Iris pigment epithelial cell (primary cell): ENCODE data around the gene EML6.

Experiments
- DNase-seq: peaks from one replicate; pipeline ENCODE4 v3.0.0-alpha.2; 2011; ENCODE audit warnings: low read depth

EML6 gene

GRCh38 chr2:54879598-54880332 is 156.3 kb downstream of the EML6 start:
- DNase-seq = no peak

DNA sequence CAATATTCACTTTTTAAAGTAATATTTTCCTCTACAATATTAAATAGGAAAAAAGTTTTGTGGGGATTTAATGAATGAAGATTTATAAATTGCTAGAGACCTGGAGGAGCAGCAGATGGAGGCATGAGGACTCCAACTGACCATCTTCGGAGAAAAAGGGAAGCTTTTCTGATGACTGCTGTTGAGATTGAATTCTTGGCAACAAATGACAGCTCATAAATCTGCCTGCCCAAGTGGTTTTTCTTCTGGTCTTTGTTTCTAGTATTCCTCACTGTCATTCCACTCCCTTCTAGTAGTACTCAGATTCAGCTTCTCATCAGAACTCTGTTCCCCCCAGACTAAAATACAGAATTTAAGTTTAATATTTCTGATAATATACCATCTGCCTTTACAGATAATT is 157.0 kb downstream of the EML6 start:
- DNase-seq = no peak

DNA sequence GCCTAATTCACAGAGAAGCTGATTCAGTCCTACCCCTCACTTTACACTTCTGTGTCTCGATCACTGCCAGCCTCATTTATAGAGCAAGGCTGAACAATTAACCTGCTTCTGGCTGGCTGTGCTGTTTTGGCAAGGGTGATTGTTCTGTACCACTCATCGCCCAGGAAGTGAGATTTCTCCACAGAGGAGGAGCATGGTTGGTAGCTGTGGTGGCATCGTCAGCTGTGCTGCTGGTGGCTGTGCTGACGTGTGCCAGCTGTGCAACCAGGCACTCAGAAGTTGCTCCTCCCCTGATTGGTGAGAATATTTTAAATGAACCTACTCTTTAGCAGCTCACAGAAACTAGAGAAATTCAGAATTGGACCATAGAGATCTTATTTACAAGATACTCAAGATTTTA is 158.3 kb downstream of the EML6 start:
- no peak for DNase-seq

DNA sequence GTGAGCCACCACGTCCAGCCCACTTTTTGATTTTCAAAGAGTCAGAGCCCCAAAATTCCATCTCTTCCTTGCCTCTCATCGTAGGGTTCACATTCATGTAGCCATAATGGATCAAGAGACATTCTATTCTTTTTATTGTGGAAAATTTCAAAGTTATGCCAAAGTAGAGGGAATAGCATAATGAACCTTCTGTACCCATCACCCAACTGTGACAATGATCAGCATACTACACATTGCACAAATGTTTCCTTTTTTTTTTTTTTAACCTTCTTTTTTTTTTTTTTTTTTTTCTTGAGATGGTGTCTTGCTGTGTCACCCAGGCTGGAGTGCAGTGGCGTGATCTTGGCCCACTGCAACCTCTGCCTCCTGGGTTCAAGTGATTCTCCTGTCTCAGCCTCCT is 162.4 kb downstream of the EML6 start:
- no peak for DNase-seq

DNA sequence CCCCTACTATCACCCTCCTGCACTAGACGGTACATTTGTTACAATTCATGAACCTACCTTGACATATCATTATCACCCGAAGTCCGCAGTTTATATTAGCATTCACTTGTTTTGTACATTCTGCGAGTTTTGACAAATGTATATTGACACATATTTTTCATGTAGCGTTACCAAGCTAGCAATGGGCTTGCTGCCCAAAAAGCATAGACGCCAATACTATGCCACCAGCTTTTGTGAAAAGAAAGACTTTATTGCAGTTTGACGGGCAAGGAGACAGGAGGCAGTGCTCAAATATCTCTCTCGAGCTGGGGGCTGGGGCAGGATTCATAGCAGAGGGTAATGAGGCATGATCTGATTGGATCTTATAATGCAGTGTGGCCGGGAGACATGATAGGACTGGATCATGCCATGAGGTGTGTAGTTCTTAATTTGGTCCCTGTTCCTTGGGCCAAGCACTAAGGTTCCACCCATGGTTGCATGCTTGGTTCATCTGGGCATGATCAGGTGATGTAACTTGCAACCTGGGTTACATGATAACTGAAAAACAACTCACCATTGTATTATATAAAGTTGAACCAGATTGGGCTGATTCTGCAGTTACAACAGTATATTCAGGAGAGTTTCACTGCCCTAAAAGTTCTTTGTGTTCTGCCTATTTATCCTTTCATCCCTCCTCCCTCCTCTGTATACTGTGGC is 164.5 kb downstream of the EML6 start:
- DNase-seq = no peak

- DNase-seq = no peak
Measured at GRCh38 chr2:54889053-54889452, 165.6 kb downstream of the EML6 start.

DNA sequence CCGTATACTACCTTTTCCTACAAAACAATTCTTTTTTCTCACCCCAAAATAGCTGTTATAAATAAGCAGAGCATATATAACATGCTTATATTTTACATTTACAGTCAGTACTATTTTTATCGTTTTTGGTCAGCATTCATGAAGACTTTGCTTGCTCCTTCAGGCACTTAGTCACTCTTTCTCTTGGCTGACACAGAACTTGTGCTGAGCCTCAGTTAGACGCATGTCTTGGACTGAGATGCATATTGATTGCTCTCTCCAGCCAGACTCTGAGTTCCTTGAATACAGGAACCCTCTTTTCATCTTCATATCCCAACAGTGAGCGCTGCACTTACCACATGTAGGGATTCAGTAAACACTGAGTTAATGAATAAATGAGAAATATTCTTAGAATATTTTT is 168.4 kb downstream of the EML6 start:
- DNase-seq = no peak

- no peak for DNase-seq
Measured at GRCh38 chr2:54894467-54894866, 171.0 kb downstream of the EML6 start.

DNA sequence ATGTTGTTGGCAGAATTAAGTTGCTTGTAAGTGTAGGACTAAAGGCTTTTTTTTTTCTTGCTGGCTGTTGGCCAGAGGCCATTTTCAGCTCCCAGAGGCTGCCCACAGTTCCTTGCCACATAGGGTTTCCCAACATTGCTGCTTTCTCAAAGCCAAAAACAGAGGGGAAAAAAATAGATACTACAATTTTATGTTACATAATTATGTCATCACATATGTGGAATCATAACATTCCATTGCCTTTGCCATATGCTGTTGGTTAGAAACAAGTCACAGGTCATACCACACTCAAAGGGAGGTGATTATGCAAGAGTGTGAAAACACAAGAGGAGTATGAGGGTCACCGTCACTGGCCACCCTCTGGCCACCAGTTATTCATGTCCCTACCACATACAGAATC is 172.3 kb downstream of the EML6 start:
- DNase-seq = peak; percentile 50

- no peak for DNase-seq
Measured at GRCh38 chr2:54897420-54898310, 174.2 kb downstream of the EML6 start.

DNA sequence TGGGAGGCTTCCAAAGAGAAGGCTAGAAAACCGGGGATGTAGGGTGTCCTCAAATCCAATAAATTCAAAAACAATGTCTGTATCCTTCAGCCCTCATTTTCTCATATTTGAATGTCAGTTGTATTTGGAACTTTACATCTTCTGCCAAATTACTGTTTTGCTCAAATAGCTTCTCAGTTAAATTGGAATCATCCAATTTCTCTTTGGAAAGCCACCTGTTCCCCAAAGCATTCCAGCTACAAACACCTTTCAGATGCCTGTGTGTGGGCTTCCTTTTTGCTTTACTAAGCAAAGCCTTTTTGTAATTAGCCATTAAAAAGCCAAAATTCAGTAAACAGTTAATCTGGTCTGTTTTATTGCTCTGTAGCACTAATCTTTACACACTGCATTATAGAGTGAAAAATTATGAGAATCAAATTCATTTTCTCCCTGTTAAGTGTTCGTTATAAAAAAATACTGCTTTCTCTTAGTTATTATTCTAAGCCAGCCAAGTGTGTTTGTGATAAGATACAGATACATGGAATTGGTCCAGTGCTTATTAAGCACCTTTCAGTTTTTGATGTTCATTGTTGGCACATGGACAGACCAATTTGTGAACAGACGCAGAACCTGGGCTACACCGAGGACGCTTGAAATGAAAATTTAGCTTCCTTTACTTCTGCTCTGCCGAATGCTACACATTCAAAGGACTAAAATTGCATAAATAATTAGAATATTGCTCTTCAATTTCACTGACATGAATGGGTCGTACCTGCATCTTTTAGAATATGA is 175.2 kb downstream of the EML6 start:
- no peak for DNase-seq

DNA sequence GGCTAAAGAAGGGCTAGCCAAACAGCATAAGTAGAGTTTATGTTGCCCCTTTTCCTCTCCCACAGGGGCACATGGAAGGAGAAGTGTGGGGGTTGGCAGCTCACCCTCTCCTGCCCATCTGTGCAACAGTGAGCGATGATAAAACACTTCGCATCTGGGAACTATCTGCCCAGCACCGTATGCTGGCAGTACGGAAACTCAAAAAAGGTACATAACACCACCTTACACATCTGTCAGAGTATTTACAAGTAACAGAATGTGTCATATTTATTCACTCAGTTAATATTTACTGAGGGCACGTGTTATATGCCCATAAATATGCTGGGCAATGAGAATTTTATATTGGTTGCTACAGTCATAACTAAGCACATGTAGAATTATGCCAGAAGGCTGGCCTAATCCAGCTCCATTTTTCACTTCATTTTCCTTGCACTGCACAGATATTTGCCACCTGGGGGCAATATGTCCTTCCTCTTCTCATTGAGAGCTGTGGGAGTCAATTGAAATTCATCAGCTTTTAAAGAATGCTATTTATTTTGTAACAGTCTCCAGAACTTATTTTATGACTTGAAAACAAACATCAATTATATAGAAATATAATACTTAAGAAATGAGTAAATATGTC is 176.2 kb downstream of the EML6 start:
- DNase-seq = peak; percentile 65

DNA sequence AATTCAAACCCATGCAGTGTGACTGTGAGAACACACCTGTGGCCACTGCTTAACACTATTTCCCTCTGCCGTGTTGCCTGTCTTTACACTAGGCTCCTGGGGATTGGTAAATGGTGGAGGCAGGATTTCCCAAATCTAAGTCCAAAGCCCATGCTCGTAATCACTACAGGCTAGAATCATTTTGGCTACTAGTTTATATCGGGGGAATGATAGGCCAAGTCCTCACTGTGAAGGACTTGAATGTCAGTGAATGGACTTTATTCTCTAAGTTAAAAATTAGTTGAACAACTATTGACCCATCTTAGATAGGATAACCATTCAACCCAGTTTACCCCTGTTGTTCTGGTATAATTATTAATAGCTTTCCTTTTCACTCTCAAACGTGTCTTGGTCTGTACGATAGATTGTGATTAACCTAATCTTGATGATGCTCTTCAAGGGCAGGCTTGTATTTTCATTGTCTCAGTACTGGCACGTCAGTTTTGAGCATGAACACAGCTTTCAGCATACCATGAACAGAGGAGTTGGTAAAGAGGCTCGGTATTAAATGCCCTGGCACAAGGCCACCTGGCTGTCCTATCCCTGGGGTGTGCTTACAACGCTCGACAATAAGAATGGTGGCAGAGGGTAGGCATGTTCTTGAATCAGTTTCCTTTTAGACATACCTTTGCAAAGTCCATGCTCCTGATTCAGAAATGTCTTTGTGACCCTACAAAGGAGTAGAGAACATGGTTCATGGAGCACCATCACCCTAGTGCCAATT is 177.9 kb downstream of the EML6 start:
- no peak for DNase-seq

- DNase-seq = no peak
Measured at GRCh38 chr2:54902763-54903162, 179.3 kb downstream of the EML6 start.

DNA sequence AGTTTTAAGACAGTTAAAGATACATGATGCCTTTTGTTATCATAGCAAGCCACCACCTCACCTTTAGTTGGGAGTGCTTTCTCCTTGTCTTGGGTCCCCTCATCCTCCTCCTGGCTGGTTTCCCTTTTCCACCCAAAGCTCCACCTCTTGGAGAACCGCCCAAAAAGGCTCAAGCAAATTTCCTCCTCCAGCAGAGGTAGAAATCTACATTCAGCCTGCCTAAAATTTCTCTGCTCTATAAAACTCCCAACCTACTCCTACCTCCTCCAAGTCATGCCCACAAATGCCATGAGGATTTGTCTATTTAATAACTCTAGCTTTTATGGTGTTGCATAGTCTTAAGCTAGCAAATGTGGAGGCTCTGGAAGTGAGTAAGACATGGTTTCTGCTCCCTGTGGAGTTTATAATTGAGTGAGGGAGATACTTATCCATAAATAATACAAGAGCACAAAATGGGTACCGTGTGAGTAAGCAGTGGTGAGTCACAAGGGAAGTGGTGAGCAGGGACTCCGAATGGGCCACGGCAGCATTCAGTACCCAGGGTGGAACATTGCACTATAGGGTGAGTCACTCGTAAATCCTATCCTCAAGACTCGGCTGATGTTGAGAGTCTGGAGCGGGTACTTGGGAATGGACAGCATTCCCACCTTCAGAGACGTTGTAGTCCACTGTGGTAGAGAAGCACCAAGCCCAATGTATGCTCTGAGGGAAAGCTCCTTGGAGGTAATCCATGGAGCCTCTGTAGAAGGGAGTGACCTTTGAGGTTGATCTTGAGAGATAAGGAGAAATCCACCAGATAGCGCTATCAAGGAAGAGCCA is 180.5 kb downstream of the EML6 start:
- peak; percentile 98 for DNase-seq

DNA sequence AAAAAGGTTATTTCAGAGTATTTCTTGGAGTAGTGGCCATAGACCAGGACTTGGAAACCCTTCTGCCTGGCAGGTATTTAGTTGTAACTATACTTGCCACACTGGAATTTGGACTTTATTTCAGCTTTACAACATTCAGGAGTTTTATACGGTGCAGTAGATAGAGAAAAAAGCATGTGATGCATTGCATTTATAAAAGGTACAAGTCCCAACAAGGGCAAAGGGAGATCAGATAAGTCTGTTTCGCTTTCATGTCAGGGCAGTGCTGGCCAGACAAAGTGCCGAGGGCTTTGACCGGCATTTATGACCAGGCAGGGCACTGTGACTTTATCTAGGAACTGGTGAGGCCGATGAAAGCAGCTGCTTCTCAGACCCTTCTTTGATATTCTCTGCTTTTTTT is 181.4 kb downstream of the EML6 start:
- no peak for DNase-seq

DNA sequence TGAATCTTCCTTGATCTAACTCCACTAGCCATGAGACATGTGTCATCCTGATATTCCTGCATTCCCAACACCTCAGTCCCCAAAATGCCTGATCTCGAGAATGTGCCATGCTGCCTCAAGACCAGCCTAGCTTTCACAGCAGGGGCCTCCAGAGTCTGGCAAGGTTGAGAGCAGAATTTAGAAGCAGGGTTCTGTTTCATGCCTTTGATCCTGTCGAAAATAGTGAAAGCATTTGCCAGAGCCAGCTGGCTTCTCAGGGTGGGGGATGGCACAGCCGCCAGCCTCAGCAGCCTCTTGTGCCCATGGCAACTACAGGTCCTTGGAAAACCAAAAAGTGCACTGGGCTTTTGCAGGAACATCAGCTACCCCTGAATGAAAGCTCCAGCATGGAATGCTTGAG is 183.3 kb downstream of the EML6 start:
- DNase-seq = no peak

DNA sequence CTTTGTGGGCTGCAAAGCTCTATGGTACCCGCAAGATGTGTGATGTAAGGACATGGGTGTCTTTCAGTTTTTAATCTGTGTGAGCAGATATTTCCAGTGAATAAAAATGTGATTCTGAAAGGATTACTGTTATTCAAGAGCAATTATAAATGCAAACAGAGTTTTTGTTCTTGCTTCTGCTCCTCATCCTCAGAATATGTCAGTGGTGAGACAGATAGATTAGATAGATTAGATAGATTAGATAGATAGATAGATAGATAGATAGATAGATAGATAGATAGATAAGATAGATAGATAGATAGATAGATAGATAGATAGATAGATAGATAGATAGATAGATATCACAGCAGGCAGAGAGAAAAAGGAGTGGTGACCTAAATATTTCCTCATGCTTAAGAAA is 184.2 kb downstream of the EML6 start:
- no peak for DNase-seq

- no peak for DNase-seq
Measured at GRCh38 chr2:54908591-54908990, 185.1 kb downstream of the EML6 start.

GRCh38 chr2:54909001-54909400 is 185.5 kb downstream of the EML6 start:
- DNase-seq = no peak
